GM18505 (cell line): ENCODE measurements around the gene ADCK2.
A peak's percentile ranks its signal among the peaks of the same experiment; 100 is the strongest.
"Not testable (repeated sequence)": the region's sequence is repeated elsewhere in the genome, so short reads cannot be mapped to it uniquely, and the experiment has no call there.

Experiments
- ATAC-seq: cut with Tn5 transposase; IDR thresholded peaks from one replicate; pipeline ENCODE4 v1.9.1; 2021; ENCODE audit not compliant: unreplicated experiment
- POLR2A ChIP-seq: IDR thresholded peaks from 4 replicates; pipeline ENCODE4 v1.6.1; 2011; ENCODE audit warnings: borderline replicate concordance; ENCODE audit not compliant: insufficient read depth, insufficient read length; ENCODE audit errors: extremely low read depth

Gene ADCK2

GRCh38 chr7:140673774-140674155 is 1.0 kb downstream of the ADCK2 start:
- ATAC-seq, result no peak
- TF ChIP-seq POLR2A, result no peak

- no peak for TF ChIP-seq POLR2A
- peak; percentile 25 for ATAC-seq
These were observed 1.6 kb downstream of the ADCK2 start for GRCh38 chr7:140674356-140674800.

- ATAC-seq, result no peak
- TF ChIP-seq POLR2A, result no peak
These were observed 2.4 kb downstream of the ADCK2 start for GRCh38 chr7:140674899-140675701.

- no peak for ATAC-seq
- no peak for TF ChIP-seq POLR2A
These were observed 3.0 kb downstream of the ADCK2 start for GRCh38 chr7:140675726-140676125.

GRCh38 chr7:140676306-140676705 is 3.6 kb downstream of the ADCK2 start:
- ATAC-seq, result peak; percentile 39
- TF ChIP-seq POLR2A, result no peak

GRCh38 chr7:140676956-140677355 is 4.2 kb downstream of the ADCK2 start:
- not testable (repeated sequence) for ATAC-seq

- no peak for TF ChIP-seq POLR2A
- ATAC-seq, result no peak
These were observed 4.8 kb downstream of the ADCK2 start for GRCh38 chr7:140677496-140677895.

- no peak for ATAC-seq
- no peak for TF ChIP-seq POLR2A
These were observed 5.5 kb downstream of the ADCK2 start for GRCh38 chr7:140678081-140678815.

GRCh38 chr7:140678816-140679130 is 6.0 kb downstream of the ADCK2 start:
- ATAC-seq, result no peak

GRCh38 chr7:140679186-140679585 is 6.4 kb downstream of the ADCK2 start:
- TF ChIP-seq POLR2A, result no peak
- no peak for ATAC-seq

More at GRCh38 chr7:140678816-140679130, 6.0 kb downstream of the ADCK2 start:
- TF ChIP-seq POLR2A, result no peak

GRCh38 chr7:140680886-140681285 is 8.1 kb downstream of the ADCK2 start:
- TF ChIP-seq POLR2A, result no peak
- no peak for ATAC-seq

GRCh38 chr7:140681766-140682165 is 9.0 kb downstream of the ADCK2 start:
- no peak for ATAC-seq
- TF ChIP-seq POLR2A, result no peak

- no peak for TF ChIP-seq POLR2A
- ATAC-seq, result no peak
These were observed 10.9 kb downstream of the ADCK2 start for GRCh38 chr7:140683657-140684056.
